ENCODE data around the gene HLA-DPB1. TPM values are rescaled to one million over a fixed set of nuclear protein-coding genes. Genes with fewer than 3 reads are reported as not detected.

Gene HLA-DPB1
- total RNA-seq, 1 donor from 2014 or later, result 11.8 TPM

DNA sequence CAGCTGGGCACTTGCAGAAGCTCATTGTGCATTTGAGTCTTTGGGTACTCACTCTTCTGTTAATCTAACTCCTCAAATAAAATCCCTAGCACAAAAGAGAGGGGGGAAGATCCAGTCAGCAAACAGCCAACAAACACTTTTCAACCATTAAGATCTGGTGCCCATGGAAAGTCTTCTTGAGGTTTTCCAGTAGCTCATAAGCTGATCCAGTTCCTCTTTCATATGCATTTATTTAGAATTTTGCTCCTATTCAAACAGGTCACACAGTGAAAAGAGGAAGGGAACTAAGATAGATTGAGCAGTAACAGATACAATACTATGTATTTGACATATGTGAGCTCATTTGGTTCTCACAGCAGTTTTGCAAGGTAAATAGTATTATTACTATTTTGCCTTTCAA is 38.6 kb downstream of the HLA-DPB1 start:
- Mint-ChIP-seq H3K27me3 (ENCODE audit: low read depth) (peaks cover 69% of the 10 kb centered on the region), H3K4me3 (ENCODE audit: low read depth) (no peak overlapping the region), H3K27ac (no peak overlapping the region), H3K36me3 (ENCODE audit: low read depth) (no peaks in the 10 kb centered on the region), H3K4me1 (ENCODE audit: low read depth) (peaks cover 9% of the 10 kb centered on the region), H3K9me3 (no peaks in the 10 kb centered on the region)
- DNase-seq (ENCODE audit: low spot score), result no peak
- intact Hi-C loops (cut with micrococcal nuclease), result no loop called here

DNA sequence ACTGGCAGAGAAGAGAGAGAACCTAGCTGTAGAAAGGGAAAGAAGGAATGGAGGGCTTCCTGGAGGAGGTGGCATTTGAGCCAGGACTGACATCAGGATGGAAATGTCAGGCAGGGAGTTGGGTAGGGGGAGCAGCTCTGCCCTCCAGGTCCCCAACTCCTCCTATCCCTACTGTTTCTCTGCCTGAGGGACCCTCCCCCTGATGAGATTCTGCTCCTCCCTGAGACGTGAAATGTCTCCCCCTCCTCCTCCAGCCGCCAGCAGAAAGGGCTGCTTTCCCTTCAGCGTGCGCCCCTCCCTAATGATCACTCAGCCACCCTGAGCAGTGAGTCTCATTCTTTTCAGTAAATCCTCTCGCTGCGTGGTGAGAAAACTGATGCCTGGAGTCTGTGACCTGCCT is 40.6 kb downstream of the HLA-DPB1 start:
- Mint-ChIP-seq H3K27ac (no peak overlapping the region), H3K9me3 (no peaks in the 10 kb centered on the region), H3K4me1 (ENCODE audit: low read depth) (peaks cover 9% of the 10 kb centered on the region), H3K36me3 (ENCODE audit: low read depth) (no peaks in the 10 kb centered on the region), H3K27me3 (ENCODE audit: low read depth) (peaks cover 67% of the 10 kb centered on the region), H3K4me3 (ENCODE audit: low read depth) (no peak overlapping the region)
- DNase-seq (ENCODE audit: low spot score), result no peak
- intact Hi-C loops (cut with micrococcal nuclease), result no loop called here

DNA sequence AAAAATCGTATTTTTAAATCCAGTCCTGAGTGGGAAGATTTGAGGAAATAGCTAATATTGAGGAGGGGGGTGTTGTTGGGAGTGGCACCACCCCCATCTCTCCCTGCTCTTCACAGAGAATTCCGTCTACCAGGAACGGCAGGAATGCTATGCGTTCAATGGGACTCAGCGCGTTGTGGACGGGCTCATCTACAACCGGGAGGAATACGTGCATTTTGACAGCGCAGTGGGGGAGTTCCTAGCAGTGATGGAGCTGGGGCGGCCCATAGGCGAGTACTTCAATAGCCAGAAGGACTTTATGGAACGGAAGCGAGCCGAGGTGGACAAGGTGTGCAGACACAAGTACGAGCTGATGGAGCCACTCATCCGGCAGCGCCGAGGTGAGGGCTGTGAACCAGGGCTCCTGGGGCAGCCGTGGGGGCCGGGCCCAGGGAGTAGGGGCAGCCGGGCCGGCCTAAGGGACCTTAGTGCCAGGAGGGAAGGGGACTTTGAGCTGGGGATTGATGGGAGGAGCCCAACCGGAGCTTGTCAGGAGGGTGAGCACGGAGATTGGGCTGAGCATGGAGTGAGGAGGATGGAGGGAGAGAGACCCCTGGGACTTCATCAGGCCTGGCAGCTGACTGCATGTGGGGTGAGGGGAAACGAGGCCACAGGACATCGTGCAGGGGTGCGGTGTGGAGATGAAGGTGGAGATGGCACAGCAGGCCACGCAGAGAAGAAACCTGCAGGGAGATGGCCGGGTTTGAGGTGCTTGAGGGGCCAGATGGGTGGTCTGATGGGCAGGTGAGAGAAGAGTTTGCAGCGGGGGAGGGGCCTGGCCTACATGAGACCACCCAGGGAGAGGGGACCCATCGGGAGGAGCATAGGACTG is 41.3 kb downstream of the HLA-DPB1 start:
- intact Hi-C loops (cut with micrococcal nuclease), result no loop called here
- no peak for DNase-seq (ENCODE audit: low spot score)
- H3K36me3 Mint-ChIP-seq (ENCODE audit: low read depth), result no peaks in the 10 kb centered on the region
- H3K27ac Mint-ChIP-seq, result peak overlapping the region; percentile 14
- H3K4me1 Mint-ChIP-seq (ENCODE audit: low read depth), result peaks cover 7% of the 10 kb centered on the region
- no peaks in the 10 kb centered on the region for H3K9me3 Mint-ChIP-seq
- peaks cover 70% of the 10 kb centered on the region for H3K27me3 Mint-ChIP-seq (ENCODE audit: low read depth)
- H3K4me3 Mint-ChIP-seq (ENCODE audit: low read depth), result no peak overlapping the region

DNA sequence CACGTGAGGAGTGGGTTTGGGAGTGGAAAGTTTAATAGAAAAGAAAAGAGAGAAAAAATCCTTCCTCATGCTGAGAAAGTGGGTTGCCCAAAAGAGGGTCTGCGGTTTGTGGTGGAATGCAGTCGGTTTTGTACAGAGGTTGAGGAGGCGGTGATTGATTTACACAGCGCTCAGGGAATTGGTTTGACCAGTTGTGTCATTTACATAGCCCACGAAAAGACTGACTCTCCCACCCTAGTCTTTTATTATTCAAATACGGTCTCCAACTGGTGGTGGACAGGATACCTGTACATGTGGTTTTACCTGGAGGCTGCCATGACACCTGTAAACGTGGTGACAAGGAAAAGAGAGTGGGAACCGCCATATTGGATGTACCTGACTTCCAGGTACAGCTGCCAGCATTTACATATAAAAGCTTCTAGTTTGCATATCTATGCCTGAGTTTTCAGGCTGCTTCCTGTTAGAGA is 42.1 kb downstream of the HLA-DPB1 start:
- Mint-ChIP-seq H3K9me3 (no peaks in the 10 kb centered on the region), H3K4me1 (ENCODE audit: low read depth) (peaks cover 6% of the 10 kb centered on the region), H3K4me3 (ENCODE audit: low read depth) (no peak overlapping the region), H3K27ac (no peak overlapping the region), H3K36me3 (ENCODE audit: low read depth) (no peaks in the 10 kb centered on the region), H3K27me3 (ENCODE audit: low read depth) (peaks cover 68% of the 10 kb centered on the region)
- no peak for DNase-seq (ENCODE audit: low spot score)
- intact Hi-C loops (cut with micrococcal nuclease), result no loop called here

DNA sequence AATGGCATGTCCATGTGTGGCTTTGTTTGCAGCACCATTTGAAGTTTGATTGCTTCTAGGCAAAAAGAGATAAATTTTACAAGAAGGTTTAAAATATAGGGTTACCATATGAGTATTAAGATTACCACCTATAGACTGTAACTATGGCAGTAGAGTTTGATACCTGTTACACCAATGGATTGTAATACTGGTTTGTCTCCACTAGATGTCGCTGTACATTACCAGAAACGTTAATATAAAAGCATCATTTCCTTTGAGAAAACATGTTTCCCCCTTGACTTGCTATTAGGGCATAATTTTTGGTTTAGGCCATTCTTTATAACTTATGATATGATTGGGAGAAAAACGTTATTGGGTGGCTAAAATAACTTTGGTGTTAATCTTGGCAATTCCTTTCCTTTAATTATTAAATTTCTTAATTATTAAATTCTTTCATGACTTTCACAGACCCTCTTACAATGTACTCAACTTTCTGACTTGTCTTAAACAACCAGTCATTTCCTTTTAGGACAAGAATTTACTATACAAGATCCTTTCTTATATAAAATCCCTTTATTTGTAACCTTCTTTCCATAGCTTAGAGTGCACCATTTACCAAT is 42.8 kb downstream of the HLA-DPB1 start:
- intact Hi-C loops (cut with micrococcal nuclease), result loop anchor here (1.0 kb wide), 1 partner anchor 130 kb away; no protein-coding TSS in a partner anchor
- Mint-ChIP-seq H3K27me3 (ENCODE audit: low read depth) (peaks cover 61% of the 10 kb centered on the region), H3K4me3 (ENCODE audit: low read depth) (no peak overlapping the region)

DNA sequence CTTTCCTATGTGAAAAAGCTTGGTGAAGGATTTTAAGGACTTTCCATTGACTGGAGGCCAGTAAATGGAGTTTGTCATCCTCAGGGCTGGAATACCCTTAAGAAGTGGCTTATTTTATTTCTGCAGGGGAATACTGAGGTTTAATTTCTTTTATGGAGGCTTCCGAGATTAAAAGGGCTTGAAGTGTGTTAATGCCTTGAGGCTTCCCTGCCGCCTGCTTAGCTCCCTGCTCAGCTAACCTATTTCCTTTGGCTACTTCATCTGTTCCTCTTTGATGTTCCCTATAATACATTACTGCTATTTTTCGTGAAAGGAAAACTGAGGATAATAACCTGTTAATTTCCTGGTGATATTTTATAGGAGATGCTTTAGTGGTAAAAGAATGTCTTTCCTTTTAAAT is 44.2 kb downstream of the HLA-DPB1 start:
- intact Hi-C loops (cut with micrococcal nuclease), result no loop called here
- no peak overlapping the region for H3K27ac Mint-ChIP-seq
- peaks cover 4% of the 10 kb centered on the region for H3K9me3 Mint-ChIP-seq
- H3K4me1 Mint-ChIP-seq (ENCODE audit: low read depth), result peaks cover 8% of the 10 kb centered on the region
- H3K4me3 Mint-ChIP-seq (ENCODE audit: low read depth), result no peak overlapping the region
- no peaks in the 10 kb centered on the region for H3K36me3 Mint-ChIP-seq (ENCODE audit: low read depth)
- peaks cover 51% of the 10 kb centered on the region for H3K27me3 Mint-ChIP-seq (ENCODE audit: low read depth)
- no peak for DNase-seq (ENCODE audit: low spot score)

More for the DNA sequence above, 42.8 kb downstream of the HLA-DPB1 start:
- peaks cover under 1% of the 10 kb centered on the region for H3K9me3 Mint-ChIP-seq
- DNase-seq (ENCODE audit: low spot score), result no peak
- no peaks in the 10 kb centered on the region for H3K36me3 Mint-ChIP-seq (ENCODE audit: low read depth)
- H3K4me1 Mint-ChIP-seq (ENCODE audit: low read depth), result peaks cover 6% of the 10 kb centered on the region
- H3K27ac Mint-ChIP-seq, result no peak overlapping the region

DNA sequence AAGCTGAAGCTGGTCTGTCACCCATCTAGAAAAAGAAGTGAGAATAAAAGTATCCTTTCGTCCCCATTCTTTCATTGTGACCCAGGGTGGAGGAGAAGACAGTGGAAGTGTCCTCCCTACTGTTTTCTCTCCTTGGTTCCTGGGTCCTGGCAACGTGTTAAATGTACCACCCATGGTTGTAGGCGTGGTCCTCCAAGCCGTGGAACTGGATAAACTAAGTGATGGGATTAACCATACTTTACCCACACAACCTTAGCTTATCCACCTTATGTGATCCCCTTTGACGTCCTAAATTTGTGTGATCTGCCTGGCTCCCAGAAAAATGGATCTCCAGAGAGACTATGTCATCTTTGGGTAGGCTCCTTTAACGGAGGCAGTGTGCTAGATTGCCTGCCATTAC is 47.4 kb downstream of the HLA-DPB1 start:
- intact Hi-C loops (cut with micrococcal nuclease), result no loop called here

DNA sequence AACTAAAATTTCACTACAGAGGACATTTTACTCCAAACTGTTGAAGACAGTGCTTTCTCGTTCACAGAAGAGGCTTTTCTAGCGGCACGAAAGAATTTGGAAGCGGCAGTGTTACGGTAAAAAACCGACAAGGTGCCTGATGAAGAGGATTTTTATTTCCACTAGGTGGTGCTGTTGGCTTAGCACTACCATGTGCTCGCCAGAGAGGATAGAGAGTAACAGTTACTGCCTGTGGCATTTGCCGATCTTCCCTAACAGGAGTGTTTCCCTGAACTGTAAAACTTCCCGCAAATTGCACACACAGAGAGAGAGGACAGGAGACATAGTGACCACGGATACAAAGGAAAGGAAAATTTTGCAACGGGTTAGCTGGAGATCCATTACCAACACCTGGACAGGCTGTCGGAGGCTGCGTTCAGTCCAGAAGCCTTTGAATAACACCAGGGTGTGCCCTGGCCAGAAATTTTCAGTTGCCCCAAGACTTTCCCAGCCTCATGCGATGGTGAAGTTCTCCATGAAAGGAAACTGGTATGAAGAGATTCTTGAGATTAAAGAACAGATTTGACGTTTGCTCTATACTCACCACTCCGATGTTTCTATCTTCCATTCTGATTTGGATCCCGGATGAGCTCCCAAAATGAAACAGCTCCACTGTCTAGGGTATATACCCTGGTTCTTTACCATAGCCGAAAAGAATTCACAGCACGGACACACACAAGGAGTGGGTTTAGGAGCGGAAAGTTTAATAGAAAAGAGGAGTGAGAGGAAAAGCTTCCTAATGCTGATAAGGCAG is 48.1 kb downstream of the HLA-DPB1 start:
- DNase-seq (ENCODE audit: low spot score), result no peak
- Mint-ChIP-seq H3K36me3 (ENCODE audit: low read depth) (no peaks in the 10 kb centered on the region), H3K27ac (no peak overlapping the region), H3K27me3 (ENCODE audit: low read depth) (peaks cover 21% of the 10 kb centered on the region), H3K4me3 (ENCODE audit: low read depth) (no peak overlapping the region), H3K9me3 (peaks cover 4% of the 10 kb centered on the region), H3K4me1 (ENCODE audit: low read depth) (peaks cover 16% of the 10 kb centered on the region)
- intact Hi-C loops (cut with micrococcal nuclease), result loop anchor here (2.0 kb wide), 1 partner anchor 73 kb away; no protein-coding TSS in a partner anchor

More for the DNA sequence above, 47.4 kb downstream of the HLA-DPB1 start:
- Mint-ChIP-seq H3K27me3 (ENCODE audit: low read depth) (peaks cover 24% of the 10 kb centered on the region), H3K36me3 (ENCODE audit: low read depth) (no peaks in the 10 kb centered on the region), H3K27ac (no peak overlapping the region), H3K4me1 (ENCODE audit: low read depth) (peaks cover 8% of the 10 kb centered on the region), H3K9me3 (peaks cover 4% of the 10 kb centered on the region), H3K4me3 (ENCODE audit: low read depth) (no peak overlapping the region)
- no peak for DNase-seq (ENCODE audit: low spot score)

DNA sequence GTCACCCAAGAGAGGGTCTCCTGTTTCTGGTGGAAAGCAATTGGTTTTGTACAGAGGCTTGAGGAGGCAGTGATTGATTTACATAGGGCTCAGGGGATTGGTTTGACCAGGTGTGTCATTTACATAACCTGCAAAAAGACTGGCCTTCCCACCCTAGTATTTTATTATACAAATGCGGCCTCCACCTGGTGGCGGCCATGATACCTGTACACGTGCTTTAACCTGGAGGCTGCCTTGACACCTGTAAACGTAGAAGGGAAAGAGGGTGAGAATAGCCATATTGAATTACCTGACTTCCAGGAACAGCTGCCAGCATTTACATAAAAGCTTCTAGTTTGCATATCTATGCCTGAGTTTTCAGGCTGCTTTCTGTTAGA is 48.7 kb downstream of the HLA-DPB1 start:
- intact Hi-C loops (cut with micrococcal nuclease), result loop anchor here (2.0 kb wide), 1 partner anchor 72 kb away; no protein-coding TSS in a partner anchor
- Mint-ChIP-seq H3K27ac (no peak overlapping the region), H3K4me1 (ENCODE audit: low read depth) (peaks cover 21% of the 10 kb centered on the region), H3K9me3 (peaks cover 4% of the 10 kb centered on the region), H3K27me3 (ENCODE audit: low read depth) (peaks cover 18% of the 10 kb centered on the region), H3K36me3 (ENCODE audit: low read depth) (no peaks in the 10 kb centered on the region), H3K4me3 (ENCODE audit: low read depth) (no peak overlapping the region)
- no peak for DNase-seq (ENCODE audit: low spot score)

DNA sequence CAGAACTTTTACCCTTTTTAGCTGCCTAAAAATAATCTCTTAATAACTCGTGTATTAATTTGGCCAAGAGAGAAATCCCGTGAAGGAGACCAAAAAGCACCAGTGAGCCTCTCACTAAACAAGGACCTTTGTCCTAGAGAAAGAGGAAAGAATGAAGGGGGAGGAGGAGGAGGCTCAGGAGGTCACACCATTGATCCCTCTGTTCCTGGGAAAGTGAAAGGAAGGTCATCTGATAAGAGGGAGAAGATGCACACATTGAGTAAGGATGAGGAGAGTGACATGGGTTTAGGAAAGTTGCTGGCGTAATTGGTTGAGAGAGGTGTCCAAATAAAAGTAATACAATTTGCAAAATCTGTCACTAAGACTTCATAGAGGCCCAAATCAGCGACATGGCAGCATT is 49.2 kb downstream of the HLA-DPB1 start:
- Mint-ChIP-seq H3K4me1 (ENCODE audit: low read depth) (peaks cover 24% of the 10 kb centered on the region), H3K27me3 (ENCODE audit: low read depth) (peaks cover 15% of the 10 kb centered on the region), H3K36me3 (ENCODE audit: low read depth) (no peaks in the 10 kb centered on the region), H3K9me3 (peaks cover 4% of the 10 kb centered on the region), H3K27ac (no peak overlapping the region), H3K4me3 (ENCODE audit: low read depth) (no peak overlapping the region)
- intact Hi-C loops (cut with micrococcal nuclease), result loop anchor here (2.0 to 5.0 kb wide), 2 partner anchors 37 to 72 kb away; no protein-coding TSS in a partner anchor
- no peak for DNase-seq (ENCODE audit: low spot score)

DNA sequence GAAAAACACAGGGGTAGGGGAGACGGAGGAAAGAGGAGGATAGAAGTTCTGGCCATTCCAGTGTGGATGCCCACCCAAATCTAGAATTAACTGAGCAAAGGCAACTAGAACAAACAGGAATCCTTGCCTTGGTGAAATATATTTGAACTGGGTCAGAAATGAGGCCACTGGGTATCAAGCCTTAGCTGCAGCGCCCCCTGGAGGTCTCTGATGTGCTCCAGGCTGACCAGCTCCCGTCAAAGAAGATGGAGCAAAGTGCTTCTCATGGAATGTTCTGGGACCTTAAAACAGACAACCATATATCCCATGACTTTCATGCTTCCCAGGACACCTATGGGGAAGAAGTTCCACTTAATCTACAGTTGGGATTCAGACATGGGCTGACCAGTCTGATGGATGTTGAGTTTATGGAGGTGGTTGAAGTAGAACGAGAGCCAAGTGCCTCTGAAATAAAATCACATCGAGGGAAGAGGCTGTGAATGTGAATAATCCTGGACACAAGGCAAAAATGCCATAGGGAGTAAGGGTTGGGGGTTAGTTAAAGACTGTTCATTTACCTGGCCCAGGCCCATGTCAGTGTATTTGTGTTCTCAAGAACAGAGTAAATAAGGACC is 50.4 kb downstream of the HLA-DPB1 start:
- no peaks in the 10 kb centered on the region for H3K36me3 Mint-ChIP-seq (ENCODE audit: low read depth)
- intact Hi-C loops (cut with micrococcal nuclease), result loop anchor here (5.0 kb wide), 1 partner anchor 36 kb away; no protein-coding TSS in a partner anchor
- H3K27me3 Mint-ChIP-seq (ENCODE audit: low read depth), result peaks cover 6% of the 10 kb centered on the region
- peaks cover 4% of the 10 kb centered on the region for H3K9me3 Mint-ChIP-seq
- H3K4me3 Mint-ChIP-seq (ENCODE audit: low read depth), result no peak overlapping the region
- H3K4me1 Mint-ChIP-seq (ENCODE audit: low read depth), result peaks cover 26% of the 10 kb centered on the region
- DNase-seq (ENCODE audit: low spot score), result peak; percentile 32
- no peak overlapping the region for H3K27ac Mint-ChIP-seq

DNA sequence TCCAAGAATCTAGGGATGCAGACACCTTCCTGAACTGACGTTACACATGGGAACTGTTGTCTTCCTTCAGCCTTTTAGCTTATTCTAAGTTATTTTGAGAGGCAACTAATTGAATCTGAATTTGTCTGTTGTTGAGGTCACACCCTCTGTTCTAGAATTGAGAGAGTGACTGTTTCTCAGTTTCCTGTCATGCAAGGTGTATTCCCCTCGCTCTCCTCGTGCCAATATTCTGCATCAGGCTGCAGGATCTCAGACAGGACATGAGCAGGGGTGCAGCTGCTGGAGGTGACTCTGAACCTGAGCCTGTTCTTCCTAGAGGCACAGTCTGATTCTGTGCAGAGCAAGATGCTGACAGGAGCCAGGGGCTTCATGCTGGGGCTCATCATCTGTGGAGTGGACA is 52.5 kb downstream of the HLA-DPB1 start:
- intact Hi-C loops (cut with micrococcal nuclease), result loop anchor here (5.0 kb wide), 1 partner anchor 34 kb away; no protein-coding TSS in a partner anchor
- H3K36me3 Mint-ChIP-seq (ENCODE audit: low read depth), result no peaks in the 10 kb centered on the region
- DNase-seq (ENCODE audit: low spot score), result no peak
- H3K4me1 Mint-ChIP-seq (ENCODE audit: low read depth), result peaks cover 30% of the 10 kb centered on the region
- H3K4me3 Mint-ChIP-seq (ENCODE audit: low read depth), result no peak overlapping the region
- H3K27me3 Mint-ChIP-seq (ENCODE audit: low read depth), result peaks cover 1% of the 10 kb centered on the region
- no peak overlapping the region for H3K27ac Mint-ChIP-seq
- peaks cover 4% of the 10 kb centered on the region for H3K9me3 Mint-ChIP-seq
